ENCODE data around the gene RGS12. TPM values are rescaled to one million over a fixed set of nuclear protein-coding genes. Genes with fewer than 3 reads are reported as not detected.

Gene RGS12
- total RNA-seq, 1 donor from 2014 or later: 26.3 TPM

DNA sequence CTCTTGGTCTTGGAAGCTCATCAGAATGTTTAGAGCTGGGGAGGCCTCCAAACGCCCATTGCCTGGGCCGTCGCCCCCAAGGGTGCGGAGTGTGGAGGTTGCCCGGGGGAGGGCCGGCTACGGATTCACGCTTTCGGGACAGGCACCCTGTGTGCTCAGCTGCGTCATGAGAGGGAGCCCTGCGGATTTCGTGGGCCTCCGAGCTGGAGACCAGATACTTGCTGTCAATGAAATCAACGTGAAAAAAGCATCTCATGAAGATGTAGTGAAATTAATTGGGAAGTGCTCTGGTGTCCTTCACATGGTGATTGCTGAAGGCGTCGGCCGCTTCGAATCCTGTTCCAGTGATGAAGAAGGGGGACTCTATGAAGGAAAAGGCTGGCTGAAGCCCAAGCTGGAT is 23.3 kb downstream of the RGS12 start:
- Histone ChIP-seq H3K27me3 (no peaks in the 10 kb centered on the region), H3K4me1 (no peaks in the 10 kb centered on the region), H3K36me3 (peaks cover 2 to 27% of the 10 kb centered on the region in 2 donors), H3K4me3 (no peak overlapping the region), H3K27ac (no peak overlapping the region), H3K9me3 (no peaks in the 10 kb centered on the region)
- TF ChIP-seq, protein P1, sequence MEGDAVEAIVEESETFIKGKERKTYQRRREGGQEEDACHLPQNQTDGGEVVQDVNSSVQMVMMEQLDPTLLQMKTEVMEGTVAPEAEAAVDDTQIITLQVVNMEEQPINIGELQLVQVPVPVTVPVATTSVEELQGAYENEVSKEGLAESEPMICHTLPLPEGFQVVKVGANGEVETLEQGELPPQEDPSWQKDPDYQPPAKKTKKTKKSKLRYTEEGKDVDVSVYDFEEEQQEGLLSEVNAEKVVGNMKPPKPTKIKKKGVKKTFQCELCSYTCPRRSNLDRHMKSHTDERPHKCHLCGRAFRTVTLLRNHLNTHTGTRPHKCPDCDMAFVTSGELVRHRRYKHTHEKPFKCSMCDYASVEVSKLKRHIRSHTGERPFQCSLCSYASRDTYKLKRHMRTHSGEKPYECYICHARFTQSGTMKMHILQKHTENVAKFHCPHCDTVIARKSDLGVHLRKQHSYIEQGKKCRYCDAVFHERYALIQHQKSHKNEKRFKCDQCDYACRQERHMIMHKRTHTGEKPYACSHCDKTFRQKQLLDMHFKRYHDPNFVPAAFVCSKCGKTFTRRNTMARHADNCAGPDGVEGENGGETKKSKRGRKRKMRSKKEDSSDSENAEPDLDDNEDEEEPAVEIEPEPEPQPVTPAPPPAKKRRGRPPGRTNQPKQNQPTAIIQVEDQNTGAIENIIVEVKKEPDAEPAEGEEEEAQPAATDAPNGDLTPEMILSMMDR (IDR thresholded peaks at IDR 0.05): no peak
- intact Hi-C loops (cut with DNase I): no loop called here
- peak in 1 of 2 donors; percentile 39 for DNase-seq (ENCODE audit: low spot score in 2 of 2)

DNA sequence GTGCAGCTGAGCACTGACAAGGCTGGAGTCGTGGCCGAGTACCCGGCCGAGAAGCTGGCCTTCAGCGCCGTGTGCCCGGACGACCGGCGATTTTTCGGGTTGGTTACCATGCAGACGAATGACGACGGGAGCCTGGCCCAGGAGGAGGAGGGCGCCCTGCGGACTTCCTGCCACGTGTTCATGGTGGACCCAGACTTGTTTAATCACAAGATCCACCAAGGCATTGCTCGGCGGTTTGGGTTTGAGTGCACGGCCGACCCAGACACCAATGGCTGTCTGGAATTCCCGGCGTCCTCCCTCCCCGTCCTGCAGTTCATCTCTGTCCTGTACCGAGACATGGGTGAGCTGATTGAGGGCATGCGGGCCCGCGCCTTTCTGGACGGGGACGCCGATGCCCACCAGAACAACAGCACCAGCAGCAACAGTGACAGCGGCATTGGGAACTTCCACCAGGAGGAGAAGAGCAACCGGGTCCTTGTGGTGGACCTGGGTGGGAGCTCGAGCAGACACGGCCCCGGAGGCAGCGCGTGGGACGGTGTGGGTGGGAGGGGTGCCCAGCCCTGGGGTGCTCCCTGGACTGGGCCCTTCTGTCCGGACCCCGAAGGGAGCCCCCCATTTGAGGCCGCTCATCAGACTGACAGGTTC is 24.3 kb downstream of the RGS12 start:
- Histone ChIP-seq H3K4me1 (no peaks in the 10 kb centered on the region), H3K27ac (no peak overlapping the region), H3K4me3 (no peak overlapping the region), H3K36me3 (peaks cover 2 to 27% of the 10 kb centered on the region in 2 donors), H3K27me3 (no peaks in the 10 kb centered on the region), H3K9me3 (no peaks in the 10 kb centered on the region)
- intact Hi-C loops (cut with DNase I): no loop called here
- DNase-seq (ENCODE audit: low spot score in 2 of 2): peak in 1 of 2 donors; percentile 53
- TF ChIP-seq, protein P1 (IDR thresholded peaks at IDR 0.05): no peak

DNA sequence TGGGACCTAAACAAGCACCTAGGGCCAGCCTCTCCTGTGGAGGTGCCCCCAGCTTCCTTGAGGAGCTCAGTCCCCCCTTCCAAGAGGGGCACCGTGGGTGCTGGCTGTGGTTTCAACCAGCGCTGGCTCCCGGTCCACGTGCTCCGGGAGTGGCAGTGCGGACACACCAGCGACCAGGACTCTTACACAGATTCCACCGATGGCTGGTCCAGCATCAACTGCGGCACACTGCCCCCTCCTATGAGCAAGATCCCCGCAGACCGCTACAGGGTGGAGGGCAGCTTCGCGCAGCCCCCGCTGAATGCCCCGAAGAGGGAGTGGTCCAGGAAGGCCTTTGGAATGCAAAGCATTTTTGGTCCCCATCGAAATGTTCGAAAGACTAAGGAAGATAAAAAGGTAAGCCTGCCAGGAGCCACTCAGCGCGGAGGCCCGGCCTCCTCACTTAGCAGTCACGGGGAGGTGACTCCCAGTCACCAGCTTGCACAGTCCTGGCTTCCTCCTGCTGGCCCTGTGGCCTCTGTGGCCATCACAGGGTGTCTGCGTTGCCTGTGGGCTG is 24.9 kb downstream of the RGS12 start:
- no peaks in the 10 kb centered on the region for H3K27me3 ChIP-seq
- H3K4me1 ChIP-seq: no peaks in the 10 kb centered on the region
- TF ChIP-seq, protein P1 (IDR thresholded peaks at IDR 0.05): no peak
- H3K36me3 ChIP-seq: peaks cover 2 to 27% of the 10 kb centered on the region in 2 donors
- intact Hi-C loops (cut with DNase I): no loop called here
- H3K9me3 ChIP-seq: no peaks in the 10 kb centered on the region
- H3K4me3 ChIP-seq: no peak overlapping the region
- DNase-seq (ENCODE audit: low spot score in 2 of 2): peak in 1 of 2 donors; percentile 50
- no peak overlapping the region for H3K27ac ChIP-seq

DNA sequence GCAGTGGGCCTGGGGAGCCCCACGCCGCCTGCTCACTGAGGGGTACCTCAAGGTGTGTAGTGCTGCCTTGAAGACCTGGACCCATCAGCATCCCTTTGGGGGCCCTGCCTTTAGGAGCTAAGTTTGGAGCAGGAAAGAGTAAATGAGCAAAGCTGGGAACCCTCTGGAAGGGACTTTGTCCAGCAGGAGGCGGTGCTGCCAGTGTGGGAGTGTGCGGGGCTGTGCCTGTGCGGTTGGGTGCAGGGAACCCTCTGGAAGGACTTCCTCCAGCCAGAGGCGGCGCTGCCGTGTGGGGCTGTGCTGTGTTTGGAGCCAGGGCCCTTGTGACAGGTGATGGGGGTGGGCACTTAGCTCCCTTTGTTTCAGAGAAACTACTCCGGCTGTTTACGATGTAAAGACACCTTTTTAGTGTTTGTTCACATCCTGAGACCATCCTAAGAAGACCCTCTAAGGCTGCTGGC is 25.8 kb downstream of the RGS12 start:
- Histone ChIP-seq H3K36me3 (peaks cover 2 to 31% of the 10 kb centered on the region in 2 donors), H3K27me3 (no peaks in the 10 kb centered on the region), H3K27ac (no peak overlapping the region), H3K4me1 (no peaks in the 10 kb centered on the region), H3K4me3 (no peak overlapping the region), H3K9me3 (no peaks in the 10 kb centered on the region)
- TF ChIP-seq, protein P1 (IDR thresholded peaks at IDR 0.05): no peak
- DNase-seq (ENCODE audit: low spot score in 2 of 2): peak in 1 of 2 donors; percentile 25
- intact Hi-C loops (cut with DNase I): no loop called here

DNA sequence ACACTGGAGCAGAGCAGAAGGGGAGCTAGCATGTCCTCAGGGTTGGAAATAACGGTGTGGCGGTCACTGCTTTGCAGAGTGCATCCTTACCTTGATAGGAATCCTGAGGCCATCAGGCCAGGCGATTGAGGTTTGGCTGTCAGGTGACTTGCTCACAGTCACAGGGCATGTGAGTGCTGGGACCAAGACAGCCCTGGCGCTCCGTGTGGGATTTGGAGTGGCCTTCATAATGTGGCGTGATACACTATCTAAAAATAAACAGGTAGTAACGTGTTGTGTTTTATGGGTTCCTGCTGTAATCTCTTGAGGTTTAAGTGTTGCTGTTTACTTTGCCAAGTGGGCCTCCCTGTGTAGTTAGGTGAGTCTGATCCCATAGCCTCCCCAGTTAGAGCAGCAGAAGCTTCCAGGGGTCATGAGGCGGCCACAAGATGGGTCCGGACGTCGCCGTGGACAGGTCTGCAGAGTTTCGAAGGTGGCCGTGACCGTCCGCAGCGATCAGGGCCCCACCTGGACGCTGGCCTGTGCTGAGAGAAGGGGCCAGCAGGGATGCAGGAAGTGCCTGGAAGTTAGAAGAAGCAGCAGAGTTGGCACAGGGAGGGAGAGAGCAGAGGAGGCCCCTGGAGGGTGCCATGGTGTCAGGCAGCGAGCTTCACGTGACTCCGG is 27.7 kb downstream of the RGS12 start:
- peaks cover 2 to 34% of the 10 kb centered on the region in 2 donors for H3K36me3 ChIP-seq
- no peaks in the 10 kb centered on the region for H3K27me3 ChIP-seq
- DNase-seq (ENCODE audit: low spot score in 2 of 2): peak in 1 of 2 donors; percentile 28
- H3K9me3 ChIP-seq: no peaks in the 10 kb centered on the region
- H3K4me1 ChIP-seq: no peaks in the 10 kb centered on the region
- intact Hi-C loops (cut with DNase I): no loop called here
- H3K27ac ChIP-seq: no peak overlapping the region
- TF ChIP-seq, protein P1 (IDR thresholded peaks at IDR 0.05): no peak
- H3K4me3 ChIP-seq: no peak overlapping the region
